Neural progenitor cell (in vitro differentiated cells): ENCODE results near the gene ZNF574.

Source experiments
- EZH2 ChIP-seq: fragments of 200-600 bp; sonication (generic); IDR thresholded peaks from 2 replicates; pipeline ENCODE4 v1.6.1; 2017; ENCODE audit warnings: antibody characterized with exemption, mild to moderate bottlenecking, moderate library complexity
- EZH2phosphoT487 ChIP-seq: fragments of 200-600 bp; sonication (generic); IDR thresholded peaks from 2 replicates; pipeline ENCODE4 v1.6.1; 2017; ENCODE audit warnings: antibody characterized with exemption
- TF ChIP-seq, protein P1 (sequence below): fragments of 200-600 bp; sonication (generic); IDR thresholded peaks from 2 replicates; pipeline ENCODE4 v1.5.1; 2017; ENCODE audit warnings: antibody characterized with exemption, mild to moderate bottlenecking

DNA sequence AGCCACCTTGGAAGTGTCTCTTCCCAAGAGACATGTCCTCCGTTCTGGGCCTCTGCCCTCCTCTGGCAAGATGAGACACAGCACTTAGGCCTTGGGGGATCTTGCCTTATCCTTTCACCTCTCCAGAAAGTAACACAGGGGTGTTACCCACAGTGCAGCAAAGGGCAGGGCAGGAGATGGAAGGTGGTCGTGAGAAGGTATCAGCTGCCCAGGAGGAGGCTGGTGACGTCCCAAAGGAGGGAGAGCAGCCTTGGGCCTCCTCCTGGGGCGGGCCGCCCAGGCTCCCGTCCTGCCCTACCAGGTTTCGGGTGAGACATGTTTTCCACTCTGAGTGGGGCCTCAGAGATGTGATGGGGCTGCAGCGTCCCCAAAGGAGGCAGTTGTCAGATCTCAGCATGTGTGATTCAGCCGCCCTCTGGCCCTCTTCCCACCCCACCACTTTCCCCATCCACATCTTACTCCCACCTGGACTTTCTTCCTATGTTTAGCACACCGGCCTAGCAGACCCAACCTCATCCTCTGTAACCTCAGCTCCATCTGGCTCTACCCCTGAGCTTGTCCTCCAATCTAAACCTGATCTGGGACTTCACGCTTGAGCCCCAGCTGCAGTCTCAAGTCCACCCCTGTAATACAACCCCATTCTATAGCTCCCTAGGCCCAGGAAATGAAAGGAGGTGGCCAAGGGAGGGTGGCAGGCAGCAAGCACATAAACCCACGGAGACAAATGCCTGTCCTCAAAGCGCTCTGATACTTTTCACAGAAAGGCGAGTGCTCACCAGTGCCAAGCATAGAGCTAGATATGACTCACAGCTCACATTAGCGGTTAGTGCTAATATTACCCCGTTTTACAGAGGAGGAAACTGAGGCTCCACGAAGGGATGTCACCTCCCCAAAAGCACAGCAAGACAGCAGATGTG is 47.0 kb downstream of the ZNF574 start:
- TF ChIP-seq EZH2 (no peak), EZH2phosphoT487 (no peak)
- TF ChIP-seq, protein P1, sequence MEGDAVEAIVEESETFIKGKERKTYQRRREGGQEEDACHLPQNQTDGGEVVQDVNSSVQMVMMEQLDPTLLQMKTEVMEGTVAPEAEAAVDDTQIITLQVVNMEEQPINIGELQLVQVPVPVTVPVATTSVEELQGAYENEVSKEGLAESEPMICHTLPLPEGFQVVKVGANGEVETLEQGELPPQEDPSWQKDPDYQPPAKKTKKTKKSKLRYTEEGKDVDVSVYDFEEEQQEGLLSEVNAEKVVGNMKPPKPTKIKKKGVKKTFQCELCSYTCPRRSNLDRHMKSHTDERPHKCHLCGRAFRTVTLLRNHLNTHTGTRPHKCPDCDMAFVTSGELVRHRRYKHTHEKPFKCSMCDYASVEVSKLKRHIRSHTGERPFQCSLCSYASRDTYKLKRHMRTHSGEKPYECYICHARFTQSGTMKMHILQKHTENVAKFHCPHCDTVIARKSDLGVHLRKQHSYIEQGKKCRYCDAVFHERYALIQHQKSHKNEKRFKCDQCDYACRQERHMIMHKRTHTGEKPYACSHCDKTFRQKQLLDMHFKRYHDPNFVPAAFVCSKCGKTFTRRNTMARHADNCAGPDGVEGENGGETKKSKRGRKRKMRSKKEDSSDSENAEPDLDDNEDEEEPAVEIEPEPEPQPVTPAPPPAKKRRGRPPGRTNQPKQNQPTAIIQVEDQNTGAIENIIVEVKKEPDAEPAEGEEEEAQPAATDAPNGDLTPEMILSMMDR: no peak
